GM13977 (cell line): ENCODE measurements around the gene ADH1B.
"Not testable (repeated sequence)": the region's sequence is repeated elsewhere in the genome, so short reads cannot be mapped to it uniquely, and the experiment has no call there.

ENCODE experiments used
- DNase-seq: peaks from one replicate; pipeline ENCODE4 v3.0.0; 2012; ENCODE audit warnings: low spot score
- CTCF ChIP-seq: IDR thresholded peaks from 2 replicates; pipeline ENCODE4 v1.5.1; 2012; ENCODE audit warnings: mild to moderate bottlenecking, control low read depth; ENCODE audit not compliant: insufficient read depth; ENCODE audit errors: extremely low read depth, missing control alignments
- in situ Hi-C: fragments of 300-500 bp; cut with MboI; formaldehyde crosslinking; loops from one replicate; pipeline ENCODE4 v1.12.0; 2022; ENCODE audit warnings: low sequenced_read_pairs, low pct_unique_long_range_greater_than_20kb, mixed read lengths, inconsistent platforms; ENCODE audit not compliant: unreplicated experiment

ADH1B gene

GRCh38 chr4:99359480-99360204 is 38.4 kb upstream of the ADH1B start:
- no peak for TF ChIP-seq CTCF
- no peak for DNase-seq
- in situ Hi-C loops = no loop called here

GRCh38 chr4:99357948-99358347 is 36.7 kb upstream of the ADH1B start:
- no peak for TF ChIP-seq CTCF
- in situ Hi-C loops = no loop called here
- DNase-seq = no peak

GRCh38 chr4:99356992-99357391 is 35.8 kb upstream of the ADH1B start:
- in situ Hi-C loops = no loop called here
- TF ChIP-seq CTCF = no peak

GRCh38 chr4:99356149-99356548 is 34.9 kb upstream of the ADH1B start:
- in situ Hi-C loops, DNase-seq: not testable (repeated sequence)

More at GRCh38 chr4:99356992-99357391, 35.8 kb upstream of the ADH1B start:
- no peak for DNase-seq

- TF ChIP-seq CTCF = no peak
- no peak for DNase-seq
- in situ Hi-C loops = no loop called here
Observed at GRCh38 chr4:99352602-99353537, 31.7 kb upstream of the ADH1B start, which contains the start of gene ADH1C. TSS of gene ADH1C (minus strand) at chr4:99352746. CDS start at chr4:99352675, 71 bp downstream.

- in situ Hi-C loops = no loop called here
- no peak for DNase-seq
- no peak for TF ChIP-seq CTCF
Observed at GRCh38 chr4:99351487-99351886, 30.3 kb upstream of the ADH1B start.

GRCh38 chr4:99349338-99349737 is 28.1 kb upstream of the ADH1B start:
- no peak for DNase-seq
- TF ChIP-seq CTCF = no peak
- in situ Hi-C loops = no loop called here

GRCh38 chr4:99342624-99343023 is 21.4 kb upstream of the ADH1B start:
- DNase-seq, in situ Hi-C loops: not testable (repeated sequence)
